NCI-H510A (cell line): ENCODE measurements around the gene ABHD14A.
"Not testable (repeated sequence)": the region's sequence is repeated elsewhere in the genome, so short reads cannot be mapped to it uniquely, and the experiment has no call there.

Experiments used
- DNase-seq: peaks from one replicate; lab custom pipeline; 2025; lab: John Stamatoyannopoulos, UW

ABHD14A gene

GRCh38 chr3:51974963-51975851 lies at the start of gene ABHD14A:
ABHD14A (plus strand) TSS chr3:51975064; CDS start chr3:51975136, 72 bp downstream.
- DNase-seq: peak; percentile 51

GRCh38 chr3:51927061-51927977 lies 47.5 kb upstream of the ABHD14A start:
- no peak for DNase-seq

GRCh38 chr3:51928438-51928837 lies 46.4 kb upstream of the ABHD14A start:
- no peak for DNase-seq

- not testable (repeated sequence) for DNase-seq
Measured at GRCh38 chr3:51928981-51929380, 45.9 kb upstream of the ABHD14A start.

GRCh38 chr3:51929420-51930003 lies 45.4 kb upstream of the ABHD14A start:
- no peak for DNase-seq

GRCh38 chr3:51930439-51930838 lies 44.4 kb upstream of the ABHD14A start:
- DNase-seq: no peak

GRCh38 chr3:51931756-51932155 lies 43.1 kb upstream of the ABHD14A start:
- DNase-seq: no peak

- no peak for DNase-seq
Measured at GRCh38 chr3:51932471-51933370, 42.1 kb upstream of the ABHD14A start.

DNA sequence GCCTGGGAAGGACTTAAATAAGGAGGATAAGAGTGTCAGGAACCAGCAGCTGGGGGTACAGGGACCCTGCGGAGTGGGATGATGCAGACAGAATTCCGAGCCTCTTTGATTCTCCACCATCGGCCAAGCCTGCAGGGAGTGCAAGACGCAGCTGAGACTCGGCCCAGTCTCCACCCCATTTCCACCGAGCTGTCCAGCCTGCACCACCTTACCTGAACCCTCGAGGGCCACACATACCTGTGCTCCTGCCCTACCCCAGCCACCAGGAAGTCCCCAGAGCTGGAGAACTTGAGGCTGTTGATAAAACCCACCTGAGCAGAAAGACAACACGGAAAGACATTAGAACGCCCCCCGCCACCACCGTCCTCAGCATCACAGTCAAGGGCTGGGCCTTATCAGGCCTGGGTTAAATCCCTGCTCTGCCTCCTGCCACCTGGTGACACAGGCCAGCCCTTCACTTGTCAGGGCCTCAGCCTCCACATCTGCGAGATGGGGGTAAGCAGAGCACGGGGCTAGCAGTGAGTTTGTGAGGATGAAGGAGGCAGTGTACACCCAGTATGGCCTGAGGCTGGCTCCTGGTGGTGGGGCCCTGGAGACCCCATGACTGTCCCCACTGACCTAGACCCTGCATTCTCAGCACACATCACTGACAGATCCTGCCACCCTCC lies 41.3 kb upstream of the ABHD14A start:
- no peak for DNase-seq

GRCh38 chr3:51934139-51934850 lies 40.6 kb upstream of the ABHD14A start:
- DNase-seq: no peak

- DNase-seq: no peak
Measured at GRCh38 chr3:51934991-51935885, 39.6 kb upstream of the ABHD14A start.

DNA sequence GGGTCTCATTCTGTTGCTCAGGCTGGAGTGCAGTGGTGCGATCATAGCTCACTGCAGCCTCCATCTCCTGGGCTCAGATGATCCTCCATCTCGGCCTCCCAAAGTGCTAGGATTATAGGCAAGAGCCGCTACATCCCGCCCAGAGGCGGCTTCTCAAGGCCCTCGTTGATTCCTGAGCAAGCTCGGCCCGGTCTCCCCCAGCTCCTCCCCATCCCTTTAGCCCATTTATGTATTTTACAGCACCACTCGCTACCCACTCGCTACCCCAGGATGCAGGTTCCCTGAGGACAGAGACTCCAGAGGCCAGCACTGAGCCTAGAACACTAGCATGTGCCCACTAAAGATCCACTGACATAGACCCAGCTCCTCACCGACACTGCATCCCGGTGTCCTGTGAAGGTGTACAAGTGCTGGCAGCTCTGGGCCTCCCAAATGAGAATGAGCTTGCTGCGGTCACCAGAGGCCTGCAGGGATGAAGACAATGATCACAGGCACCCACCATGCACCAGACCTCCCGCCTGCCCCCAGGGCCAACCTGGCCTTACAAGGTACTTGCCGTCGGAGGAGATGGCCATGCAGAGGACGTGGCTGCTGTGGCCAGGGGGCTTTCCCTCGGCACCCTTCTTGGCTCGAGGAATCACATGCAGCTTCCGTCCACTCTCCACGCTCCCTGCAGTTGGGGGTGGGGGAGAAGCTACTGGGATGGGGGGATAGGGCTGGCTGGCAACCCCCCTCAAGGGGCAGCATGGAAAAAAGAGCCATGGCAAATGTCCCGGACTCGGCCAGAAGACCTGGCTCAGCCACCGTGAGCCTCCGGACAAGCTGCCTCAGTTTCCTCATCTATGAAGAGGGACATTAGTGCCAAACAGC lies 38.7 kb upstream of the ABHD14A start:
- DNase-seq: no peak

DNA sequence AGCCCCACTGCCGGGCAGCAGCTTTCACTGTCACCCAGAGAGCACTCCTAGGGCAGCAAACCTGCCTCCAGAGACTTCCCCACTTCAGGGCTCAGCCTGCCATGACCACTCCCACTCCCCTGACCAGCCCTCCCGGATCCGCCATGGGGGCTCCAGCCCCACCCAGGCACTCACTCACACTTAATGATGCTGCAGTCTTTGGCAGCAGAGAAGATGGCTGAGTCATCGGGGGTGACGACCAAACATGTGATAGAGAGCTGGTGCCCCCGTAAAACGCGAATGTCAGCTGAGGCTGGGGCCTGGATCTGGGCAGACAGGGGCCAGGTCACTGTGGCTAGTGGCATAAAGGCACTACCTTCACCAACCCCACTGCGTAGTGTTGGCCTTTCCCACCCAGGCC lies 37.9 kb upstream of the ABHD14A start:
- no peak for DNase-seq

DNA sequence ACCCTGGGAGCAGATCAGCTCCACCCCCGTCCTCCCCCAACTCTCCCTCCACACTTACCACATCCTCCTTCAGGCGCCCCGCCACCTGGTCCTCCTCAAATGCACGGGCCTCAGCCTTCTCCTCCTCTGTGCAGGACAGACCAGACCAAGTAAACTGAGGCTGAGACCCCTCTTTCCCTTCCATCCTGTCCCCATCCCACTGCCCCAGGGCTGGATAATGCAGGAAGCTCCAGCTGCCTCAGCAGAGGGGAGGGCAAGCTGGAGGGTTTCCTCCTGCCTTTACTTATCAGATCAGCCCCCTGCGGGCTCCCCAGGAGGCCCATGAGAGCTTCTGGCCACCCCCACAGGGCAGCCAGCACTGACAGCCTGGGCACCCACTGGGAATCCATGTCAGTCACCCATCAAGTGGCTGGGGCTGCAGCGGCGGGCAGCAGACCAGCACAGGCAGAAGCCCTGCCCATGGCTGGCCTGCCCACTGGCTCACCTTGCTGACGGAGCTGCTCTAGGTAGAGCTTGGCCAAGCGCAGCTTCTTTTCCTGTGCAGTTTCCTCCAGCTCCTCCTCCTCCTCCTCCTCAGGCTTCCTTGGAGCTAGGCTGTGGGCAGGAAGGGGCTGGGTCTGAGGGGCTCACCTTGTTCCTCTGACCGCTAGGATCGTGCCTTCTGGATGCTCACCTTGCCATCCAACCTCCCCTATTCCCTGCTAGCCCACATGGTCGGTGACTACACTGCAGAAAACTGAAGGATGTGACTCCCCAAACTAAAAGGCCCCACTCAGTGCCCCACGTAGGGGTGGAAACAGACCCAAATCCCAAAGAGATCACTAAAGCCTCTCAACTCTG lies 37.0 kb upstream of the ABHD14A start:
- no peak for DNase-seq

GRCh38 chr3:51938780-51939425 lies 36.0 kb upstream of the ABHD14A start:
- DNase-seq: no peak

GRCh38 chr3:51940648-51941462 lies 34.0 kb upstream of the ABHD14A start:
- no peak for DNase-seq
